HL-60 (cell line): ENCODE results near the gene MCCC1.

Experiments used
- DNase-seq, 2 experiments: peaks; one replicate each; pipeline ENCODE4 v3.0.0-alpha.2; 2010 to 2020; ENCODE audit warnings: low read depth in 1 of 2, low spot score in 1 of 2
- H3K27ac ChIP-seq: fragments of 250-450 bp; sonication (Bioruptor Pico); replicated peaks from 2 replicates; pipeline ENCODE4 v1.5.1; 2020; ENCODE audit warnings: mild to moderate bottlenecking, moderate library complexity
- H3K27me3 ChIP-seq: fragments of 250-450 bp; sonication (Bioruptor Pico); 2 replicates; pipeline ENCODE4 v1.5.1; 2021; ENCODE audit warnings: mild to moderate bottlenecking, moderate library complexity; ENCODE audit not compliant: insufficient read depth, poor library complexity, severe bottlenecking
- H3K4me3 ChIP-seq: replicated peaks from 2 replicates; pipeline ENCODE4 v1.5.1; 2011; ENCODE audit warnings: mild to moderate bottlenecking, control low read depth, low read length; ENCODE audit not compliant: insufficient read depth
- GABPA ChIP-seq: IDR thresholded peaks from 2 replicates; pipeline ENCODE4 v1.6.1; 2012; ENCODE audit warnings: low read depth
- POLR2AphosphoS5 ChIP-seq: IDR thresholded peaks from 2 replicates; pipeline ENCODE4 v1.6.1; 2012; ENCODE audit warnings: low read depth
- SPI1 ChIP-seq: IDR thresholded peaks from 2 replicates; pipeline ENCODE4 v1.6.1; 2012; ENCODE audit warnings: low read depth, mild to moderate bottlenecking, borderline replicate concordance
- TF ChIP-seq, protein P1 (sequence below): IDR thresholded peaks from 2 replicates; pipeline ENCODE4 v1.6.1; 2012; ENCODE audit warnings: low read depth; ENCODE audit not compliant: insufficient replicate concordance
- TF ChIP-seq, protein P2 (sequence below): IDR thresholded peaks from one replicate; pipeline ENCODE4 v1.5.1; 2011; ENCODE audit warnings: low read length, control low read depth, inconsistent platforms; ENCODE audit not compliant: insufficient read depth

MCCC1 gene

DNA sequence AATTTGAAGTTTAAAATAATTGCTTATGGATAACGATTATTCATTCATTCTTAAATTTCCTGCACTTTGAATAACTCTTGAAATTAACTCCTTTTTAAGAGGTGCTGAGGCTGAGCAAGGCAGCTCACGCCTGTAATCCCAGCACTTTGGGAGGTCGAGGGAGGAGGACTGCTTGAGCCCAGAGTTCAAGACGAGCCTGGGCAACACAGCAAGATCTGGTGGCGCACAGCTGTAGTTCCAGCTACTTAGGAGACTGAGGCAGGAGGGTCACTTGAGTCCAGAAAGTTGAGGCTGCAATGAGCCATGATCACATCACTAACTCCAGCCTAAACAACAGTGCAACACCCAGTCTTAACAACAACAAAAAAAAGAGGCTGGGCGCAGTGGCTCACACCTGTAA is 126.9 kb downstream of the MCCC1 start:
- TF ChIP-seq, protein P1, sequence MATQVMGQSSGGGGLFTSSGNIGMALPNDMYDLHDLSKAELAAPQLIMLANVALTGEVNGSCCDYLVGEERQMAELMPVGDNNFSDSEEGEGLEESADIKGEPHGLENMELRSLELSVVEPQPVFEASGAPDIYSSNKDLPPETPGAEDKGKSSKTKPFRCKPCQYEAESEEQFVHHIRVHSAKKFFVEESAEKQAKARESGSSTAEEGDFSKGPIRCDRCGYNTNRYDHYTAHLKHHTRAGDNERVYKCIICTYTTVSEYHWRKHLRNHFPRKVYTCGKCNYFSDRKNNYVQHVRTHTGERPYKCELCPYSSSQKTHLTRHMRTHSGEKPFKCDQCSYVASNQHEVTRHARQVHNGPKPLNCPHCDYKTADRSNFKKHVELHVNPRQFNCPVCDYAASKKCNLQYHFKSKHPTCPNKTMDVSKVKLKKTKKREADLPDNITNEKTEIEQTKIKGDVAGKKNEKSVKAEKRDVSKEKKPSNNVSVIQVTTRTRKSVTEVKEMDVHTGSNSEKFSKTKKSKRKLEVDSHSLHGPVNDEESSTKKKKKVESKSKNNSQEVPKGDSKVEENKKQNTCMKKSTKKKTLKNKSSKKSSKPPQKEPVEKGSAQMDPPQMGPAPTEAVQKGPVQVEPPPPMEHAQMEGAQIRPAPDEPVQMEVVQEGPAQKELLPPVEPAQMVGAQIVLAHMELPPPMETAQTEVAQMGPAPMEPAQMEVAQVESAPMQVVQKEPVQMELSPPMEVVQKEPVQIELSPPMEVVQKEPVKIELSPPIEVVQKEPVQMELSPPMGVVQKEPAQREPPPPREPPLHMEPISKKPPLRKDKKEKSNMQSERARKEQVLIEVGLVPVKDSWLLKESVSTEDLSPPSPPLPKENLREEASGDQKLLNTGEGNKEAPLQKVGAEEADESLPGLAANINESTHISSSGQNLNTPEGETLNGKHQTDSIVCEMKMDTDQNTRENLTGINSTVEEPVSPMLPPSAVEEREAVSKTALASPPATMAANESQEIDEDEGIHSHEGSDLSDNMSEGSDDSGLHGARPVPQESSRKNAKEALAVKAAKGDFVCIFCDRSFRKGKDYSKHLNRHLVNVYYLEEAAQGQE, result no peak
- TF ChIP-seq SPI1, result no peak
- TF ChIP-seq POLR2AphosphoS5, result no peak
- TF ChIP-seq, protein P2, sequence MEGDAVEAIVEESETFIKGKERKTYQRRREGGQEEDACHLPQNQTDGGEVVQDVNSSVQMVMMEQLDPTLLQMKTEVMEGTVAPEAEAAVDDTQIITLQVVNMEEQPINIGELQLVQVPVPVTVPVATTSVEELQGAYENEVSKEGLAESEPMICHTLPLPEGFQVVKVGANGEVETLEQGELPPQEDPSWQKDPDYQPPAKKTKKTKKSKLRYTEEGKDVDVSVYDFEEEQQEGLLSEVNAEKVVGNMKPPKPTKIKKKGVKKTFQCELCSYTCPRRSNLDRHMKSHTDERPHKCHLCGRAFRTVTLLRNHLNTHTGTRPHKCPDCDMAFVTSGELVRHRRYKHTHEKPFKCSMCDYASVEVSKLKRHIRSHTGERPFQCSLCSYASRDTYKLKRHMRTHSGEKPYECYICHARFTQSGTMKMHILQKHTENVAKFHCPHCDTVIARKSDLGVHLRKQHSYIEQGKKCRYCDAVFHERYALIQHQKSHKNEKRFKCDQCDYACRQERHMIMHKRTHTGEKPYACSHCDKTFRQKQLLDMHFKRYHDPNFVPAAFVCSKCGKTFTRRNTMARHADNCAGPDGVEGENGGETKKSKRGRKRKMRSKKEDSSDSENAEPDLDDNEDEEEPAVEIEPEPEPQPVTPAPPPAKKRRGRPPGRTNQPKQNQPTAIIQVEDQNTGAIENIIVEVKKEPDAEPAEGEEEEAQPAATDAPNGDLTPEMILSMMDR, result no peak
- H3K27me3 ChIP-seq, result no peaks in the 10 kb centered on the region
- no peak for DNase-seq
- no peak overlapping the region for H3K27ac ChIP-seq
- H3K4me3 ChIP-seq, result no peak overlapping the region

DNA sequence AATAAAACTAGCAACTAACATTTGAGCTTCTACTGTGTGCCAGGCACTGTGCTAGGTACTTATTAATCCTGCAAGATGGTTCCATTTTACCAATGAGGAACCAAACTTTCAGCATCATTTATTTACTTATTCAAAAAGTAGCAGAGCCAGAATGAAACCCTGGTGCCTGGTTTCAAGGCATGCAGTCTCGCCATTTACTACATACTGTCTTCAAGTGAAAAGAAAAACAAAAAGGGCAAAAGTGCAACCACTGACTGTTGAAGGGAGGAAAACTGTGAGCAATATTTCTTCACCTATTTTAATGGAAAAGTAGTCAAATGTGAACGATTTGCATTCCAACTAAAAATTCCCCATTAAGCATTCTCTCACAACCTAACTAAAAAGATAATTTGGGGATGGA is 127.7 kb downstream of the MCCC1 start:
- Histone ChIP-seq H3K27me3 (no peaks in the 10 kb centered on the region), H3K27ac (no peak overlapping the region), H3K4me3 (no peak overlapping the region)
- DNase-seq, result no peak
- TF ChIP-seq, protein P2, result no peak
- TF ChIP-seq GABPA (no peak), SPI1 (no peak), POLR2AphosphoS5 (no peak)
- TF ChIP-seq, protein P1, result no peak

DNA sequence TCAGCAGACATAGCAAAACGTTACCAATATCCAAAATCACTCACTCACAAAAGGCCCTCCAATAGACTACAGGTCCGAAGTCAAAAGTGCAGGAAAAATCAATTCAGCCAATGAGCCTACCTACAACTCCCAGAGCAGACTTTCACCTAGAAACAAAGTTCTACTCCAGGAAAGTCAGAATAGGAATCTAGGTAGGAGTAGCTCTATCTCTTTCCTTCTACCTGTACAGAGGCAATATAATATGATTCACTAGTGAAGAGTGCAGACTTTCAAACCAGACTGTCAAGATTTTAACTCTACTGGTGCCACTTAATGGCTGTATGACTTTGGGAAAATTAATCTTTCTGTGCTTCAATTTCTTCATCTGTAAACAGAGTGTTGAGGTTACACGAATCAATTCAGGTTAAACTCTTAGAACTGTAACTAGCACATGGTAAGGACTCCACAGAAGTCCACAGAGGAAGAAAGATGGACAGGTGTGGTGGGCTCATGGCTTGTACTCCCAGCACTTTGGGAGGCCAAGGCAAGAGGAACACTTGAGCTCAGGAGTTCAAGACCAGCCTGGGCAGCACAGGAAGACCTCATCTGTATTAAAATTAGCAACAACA is 128.4 kb downstream of the MCCC1 start:
- no peaks in the 10 kb centered on the region for H3K27me3 ChIP-seq
- TF ChIP-seq POLR2AphosphoS5 (no peak), SPI1 (no peak), GABPA (no peak)
- TF ChIP-seq, protein P1, result no peak
- H3K4me3 ChIP-seq, result no peak overlapping the region
- no peak for DNase-seq
- H3K27ac ChIP-seq, result no peak overlapping the region
